Measurements from ENCODE around the gene CPPED1. TPM values are rescaled to one million over a fixed set of nuclear protein-coding genes. Genes with fewer than 3 reads are reported as not detected.

CPPED1 gene, protein sequence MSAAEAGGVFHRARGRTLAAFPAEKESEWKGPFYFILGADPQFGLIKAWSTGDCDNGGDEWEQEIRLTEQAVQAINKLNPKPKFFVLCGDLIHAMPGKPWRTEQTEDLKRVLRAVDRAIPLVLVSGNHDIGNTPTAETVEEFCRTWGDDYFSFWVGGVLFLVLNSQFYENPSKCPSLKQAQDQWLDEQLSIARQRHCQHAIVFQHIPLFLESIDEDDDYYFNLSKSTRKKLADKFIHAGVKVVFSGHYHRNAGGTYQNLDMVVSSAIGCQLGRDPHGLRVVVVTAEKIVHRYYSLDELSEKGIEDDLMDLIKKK
- total RNA-seq (2022; extraction: Qiagen RNA extraction), result 27.2 to 29.0 TPM (median 27.9 TPM) in 5 replicates

DNA sequence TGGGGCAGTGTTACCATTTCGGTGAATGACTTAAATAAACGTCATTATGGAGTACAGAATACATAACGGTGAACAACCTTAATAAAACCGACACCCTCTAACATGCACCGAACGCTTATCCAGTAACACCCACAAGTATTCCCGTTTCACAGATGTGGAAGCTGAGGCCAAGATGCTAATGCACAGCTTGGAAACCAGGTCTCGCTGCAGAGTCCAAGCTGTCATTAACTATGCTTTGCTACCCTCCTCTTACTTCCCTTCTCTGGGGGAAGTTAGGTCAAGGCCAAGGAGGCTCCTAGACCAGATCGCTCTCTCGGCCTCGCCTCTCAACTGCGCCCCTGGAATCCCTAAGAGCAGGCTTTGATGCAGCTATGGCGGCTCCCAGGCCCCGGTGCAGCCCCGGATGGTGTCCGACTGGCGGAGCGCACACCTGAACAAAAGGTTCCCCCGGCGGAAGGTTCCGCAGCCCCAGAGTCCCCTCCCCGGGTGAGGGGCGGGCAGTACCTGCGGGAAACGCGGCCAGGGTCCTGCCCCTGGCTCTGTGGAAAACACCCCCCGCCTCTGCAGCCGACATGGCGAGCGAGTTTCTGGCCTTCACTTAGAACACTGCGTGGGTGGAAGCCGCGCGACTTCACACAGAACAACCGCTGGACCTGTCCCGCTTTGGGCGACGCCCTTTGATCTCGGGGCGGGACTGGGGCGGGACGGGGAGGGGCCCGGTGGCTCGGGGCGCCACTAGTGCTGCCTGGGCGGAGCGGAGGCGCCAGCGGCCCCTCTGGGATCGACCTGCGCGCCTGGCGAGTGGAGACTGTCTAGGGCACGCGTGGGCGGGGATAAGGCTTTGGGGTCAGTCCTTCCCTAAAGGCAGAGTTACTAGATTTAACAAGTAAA is at the start of gene CPPED1:
CPPED1 (minus strand) TSS at position 685 of the 891 bp plus-strand sequence; CDS start at position 574, 111 bp downstream.

Other genes starting within 250 kb of the CPPED1 start
- gene SHISA9, start 97.7 kb upstream of the CPPED1 start, total RNA-seq (2022; extraction: Qiagen RNA extraction), result 0.02 to 0.12 TPM (median 0.05 TPM) in 5 replicates

All from A549 treated with Mapracorat at 1 μM for 4 hours (cell line).